ENCODE data around the gene SOD3. TPM values are rescaled to one million over a fixed set of nuclear protein-coding genes. Genes with fewer than 3 reads are reported as not detected.

The SOD3 gene
- total and polyA plus RNA-seq, 2 of the 13 experiments (the other 11 are each of a cell fraction or from before 2014, with no cell fraction given): 0.04 TPM; not detected in 1

DNA sequence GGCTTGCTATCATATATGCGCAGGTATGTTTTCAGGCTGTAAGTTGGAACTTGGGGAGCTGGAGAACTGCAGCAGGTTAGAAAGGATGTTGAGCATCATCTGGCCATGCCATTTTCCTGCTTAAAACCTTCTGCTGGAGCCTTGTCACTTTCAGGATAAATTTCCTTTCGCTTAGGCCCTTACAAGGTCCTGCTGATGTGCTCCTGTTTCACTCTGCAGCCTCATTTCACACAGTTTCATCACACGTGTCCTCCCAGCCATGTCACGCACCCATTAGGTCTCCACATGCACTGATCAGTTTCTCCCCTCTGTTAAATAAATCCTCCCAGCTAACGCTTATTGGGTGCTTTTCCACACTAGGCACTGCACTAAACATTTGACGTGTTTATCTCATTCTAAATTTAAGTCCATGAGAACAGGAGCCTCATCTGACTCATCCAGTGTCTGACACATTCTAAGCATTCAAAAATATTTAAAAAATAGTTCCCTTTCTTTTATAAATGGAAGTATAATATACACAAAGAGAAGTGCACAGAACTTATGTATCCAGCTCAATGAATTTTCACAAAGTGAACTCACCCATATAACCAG lies 14.5 kb downstream of the SOD3 start (continued):
- TF ChIP-seq, protein P1, sequence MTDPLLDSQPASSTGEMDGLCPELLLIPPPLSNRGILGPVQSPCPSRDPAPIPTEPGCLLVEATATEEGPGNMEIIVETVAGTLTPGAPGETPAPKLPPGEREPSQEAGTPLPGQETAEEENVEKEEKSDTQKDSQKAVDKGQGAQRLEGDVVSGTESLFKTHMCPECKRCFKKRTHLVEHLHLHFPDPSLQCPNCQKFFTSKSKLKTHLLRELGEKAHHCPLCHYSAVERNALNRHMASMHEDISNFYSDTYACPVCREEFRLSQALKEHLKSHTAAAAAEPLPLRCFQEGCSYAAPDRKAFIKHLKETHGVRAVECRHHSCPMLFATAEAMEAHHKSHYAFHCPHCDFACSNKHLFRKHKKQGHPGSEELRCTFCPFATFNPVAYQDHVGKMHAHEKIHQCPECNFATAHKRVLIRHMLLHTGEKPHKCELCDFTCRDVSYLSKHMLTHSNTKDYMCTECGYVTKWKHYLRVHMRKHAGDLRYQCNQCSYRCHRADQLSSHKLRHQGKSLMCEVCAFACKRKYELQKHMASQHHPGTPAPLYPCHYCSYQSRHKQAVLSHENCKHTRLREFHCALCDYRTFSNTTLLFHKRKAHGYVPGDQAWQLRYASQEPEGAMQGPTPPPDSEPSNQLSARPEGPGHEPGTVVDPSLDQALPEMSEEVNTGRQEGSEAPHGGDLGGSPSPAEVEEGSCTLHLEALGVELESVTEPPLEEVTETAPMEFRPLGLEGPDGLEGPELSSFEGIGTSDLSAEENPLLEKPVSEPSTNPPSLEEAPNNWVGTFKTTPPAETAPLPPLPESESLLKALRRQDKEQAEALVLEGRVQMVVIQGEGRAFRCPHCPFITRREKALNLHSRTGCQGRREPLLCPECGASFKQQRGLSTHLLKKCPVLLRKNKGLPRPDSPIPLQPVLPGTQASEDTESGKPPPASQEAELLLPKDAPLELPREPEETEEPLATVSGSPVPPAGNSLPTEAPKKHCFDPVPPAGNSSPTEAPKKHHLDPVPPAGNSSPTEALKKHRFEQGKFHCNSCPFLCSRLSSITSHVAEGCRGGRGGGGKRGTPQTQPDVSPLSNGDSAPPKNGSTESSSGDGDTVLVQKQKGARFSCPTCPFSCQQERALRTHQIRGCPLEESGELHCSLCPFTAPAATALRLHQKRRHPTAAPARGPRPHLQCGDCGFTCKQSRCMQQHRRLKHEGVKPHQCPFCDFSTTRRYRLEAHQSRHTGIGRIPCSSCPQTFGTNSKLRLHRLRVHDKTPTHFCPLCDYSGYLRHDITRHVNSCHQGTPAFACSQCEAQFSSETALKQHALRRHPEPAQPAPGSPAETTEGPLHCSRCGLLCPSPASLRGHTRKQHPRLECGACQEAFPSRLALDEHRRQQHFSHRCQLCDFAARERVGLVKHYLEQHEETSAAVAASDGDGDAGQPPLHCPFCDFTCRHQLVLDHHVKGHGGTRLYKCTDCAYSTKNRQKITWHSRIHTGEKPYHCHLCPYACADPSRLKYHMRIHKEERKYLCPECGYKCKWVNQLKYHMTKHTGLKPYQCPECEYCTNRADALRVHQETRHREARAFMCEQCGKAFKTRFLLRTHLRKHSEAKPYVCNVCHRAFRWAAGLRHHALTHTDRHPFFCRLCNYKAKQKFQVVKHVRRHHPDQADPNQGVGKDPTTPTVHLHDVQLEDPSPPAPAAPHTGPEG (CRISPR knock-in tag; IDR thresholded peaks at IDR 0.05): no peak
- TF ChIP-seq CENPX (CRISPR knock-in tag; IDR thresholded peaks at IDR 0.05) (no peak), ZSCAN21 (CRISPR knock-in tag; IDR thresholded peaks at IDR 0.05; ENCODE audit: borderline replicate concordance) (no peak), ZFP90 (CRISPR knock-in tag; IDR thresholded peaks at IDR 0.05; ENCODE audit: borderline replicate concordance) (no peak), ZNF724P (CRISPR knock-in tag; IDR thresholded peaks at IDR 0.05; ENCODE audit: borderline replicate concordance) (no peak)

DNA sequence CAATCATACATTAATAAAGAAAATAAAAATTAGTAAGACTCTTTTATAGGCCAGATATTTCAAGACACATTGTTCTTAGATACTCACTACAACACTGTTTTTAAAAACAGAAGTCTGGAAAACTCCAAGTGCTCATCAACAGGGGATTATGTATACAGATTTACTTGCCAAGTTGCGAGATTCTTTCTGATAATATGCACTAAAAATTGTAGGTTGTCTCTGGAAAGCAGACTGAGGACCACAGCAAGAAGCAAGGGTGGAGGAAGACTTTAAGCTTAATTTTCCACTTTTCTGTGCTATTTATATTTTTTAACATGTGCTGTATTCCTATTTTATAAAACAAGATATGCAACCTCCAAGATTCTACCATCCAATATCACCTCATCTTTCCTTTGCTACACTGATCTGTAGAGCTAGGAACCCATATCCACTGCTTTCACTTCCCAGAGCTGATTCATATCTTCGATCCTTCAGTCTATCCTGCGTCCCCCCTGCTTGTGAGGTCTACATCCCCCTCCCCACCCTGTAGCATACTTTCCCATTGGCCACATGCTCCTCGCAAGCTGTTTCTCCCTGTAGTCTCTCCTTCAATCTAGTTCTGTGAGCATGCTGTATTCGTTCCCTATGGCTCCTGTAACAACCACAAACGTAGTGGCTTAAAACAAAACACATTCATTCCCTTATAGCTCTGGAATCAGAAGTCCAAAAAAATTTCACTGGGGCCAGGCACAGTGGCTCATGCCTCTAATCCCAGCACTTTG lies 15.7 kb downstream of the SOD3 start:
- in situ Hi-C loops (cut with HindIII; ENCODE audit: extremely low pct_ligation_motif_present, low pct_unique_long_range_greater_than_20kb) (no loop called here), intact Hi-C loops (cut with micrococcal nuclease; ENCODE audit: unreplicated experiment) (no loop called here)
- Histone ChIP-seq H3K4me1 (ENCODE audit: insufficient read depth, low read length) (no peaks in the 10 kb centered on the region), H2AFZ (ENCODE audit: low read length) (no peak overlapping the region), H3K27me3 (ENCODE audit: control insufficient read depth in 1 of 2, insufficient read depth in 2 of 2, low read length in 2 of 2) (peaks cover 0 to 5% of the 10 kb centered on the region in 2 experiments; a peak in 1 of 5 replicates), H3K27ac (ENCODE audit: extremely low read length, insufficient read depth, low read length) (no peak overlapping the region), H3K4me2 (ENCODE audit: low read depth, low read length) (no peak overlapping the region), H3K9ac (ENCODE audit: insufficient read depth, low read depth, low read length) (no peak overlapping the region), H4K20me1 (ENCODE audit: insufficient read depth, low read length) (no peaks in the 10 kb centered on the region), H3K36me3 (replicated peaks in 1 of 2; ENCODE audit: control insufficient read depth in 1 of 2, insufficient read depth in 2 of 2, low read length in 2 of 2) (no peaks in the 10 kb centered on the region), H3K9me3 (ENCODE audit: low read length) (no peaks in the 10 kb centered on the region), H3K79me2 (ENCODE audit: insufficient read depth, low read length) (no peaks in the 10 kb centered on the region), H3K4me3 (replicated peaks in 1 of 3; ENCODE audit: insufficient read depth in 1 of 3, low read depth in 2 of 3, low read length in 3 of 3) (no peak overlapping the region)
- POLR2A ChIA-PET: no interaction called here
- ATAC-seq: no peak
- FAIRE-seq: no peak
- DNase-seq (ENCODE audit: low spot score): no peak
- CTCF ChIA-PET (ENCODE audit: low intra/inter-chr PET ratio, low total read pairs): no interaction called here
- WGBS (ENCODE audit: low lambda C conversion rate): 10% methylated on average over 6 of the region's 6 CpGs
- BruUV-seq (replicated peaks): no TSS peak
- TF ChIP-seq ZNF746 (CRISPR knock-in tag; IDR thresholded peaks at IDR 0.05) (no peak), THAP11 (CRISPR knock-in tag; IDR thresholded peaks at IDR 0.05) (no peak), ZNF432 (CRISPR knock-in tag; IDR thresholded peaks at IDR 0.05; ENCODE audit: borderline replicate concordance) (no peak), WIZ (CRISPR knock-in tag; IDR thresholded peaks at IDR 0.05) (no peak), SNAI1 (CRISPR knock-in tag; IDR thresholded peaks at IDR 0.05; ENCODE audit: borderline replicate concordance) (no peak), PPARG (CRISPR knock-in tag; conservative IDR thresholded peaks at IDR 0.05) (no peak)
- TF ChIP-seq, protein P2, sequence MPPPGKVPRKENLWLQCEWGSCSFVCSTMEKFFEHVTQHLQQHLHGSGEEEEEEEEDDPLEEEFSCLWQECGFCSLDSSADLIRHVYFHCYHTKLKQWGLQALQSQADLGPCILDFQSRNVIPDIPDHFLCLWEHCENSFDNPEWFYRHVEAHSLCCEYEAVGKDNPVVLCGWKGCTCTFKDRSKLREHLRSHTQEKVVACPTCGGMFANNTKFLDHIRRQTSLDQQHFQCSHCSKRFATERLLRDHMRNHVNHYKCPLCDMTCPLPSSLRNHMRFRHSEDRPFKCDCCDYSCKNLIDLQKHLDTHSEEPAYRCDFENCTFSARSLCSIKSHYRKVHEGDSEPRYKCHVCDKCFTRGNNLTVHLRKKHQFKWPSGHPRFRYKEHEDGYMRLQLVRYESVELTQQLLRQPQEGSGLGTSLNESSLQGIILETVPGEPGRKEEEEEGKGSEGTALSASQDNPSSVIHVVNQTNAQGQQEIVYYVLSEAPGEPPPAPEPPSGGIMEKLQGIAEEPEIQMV (CRISPR knock-in tag; IDR thresholded peaks at IDR 0.05; ENCODE audit: low read depth): no peak
